GM21390 (cell line): ENCODE results near the gene CAMK2N2.
"Not testable (repeated sequence)": the region's sequence is repeated elsewhere in the genome, so short reads cannot be mapped to it uniquely, and the experiment has no call there.

ENCODE experiments used
- ATAC-seq: cut with Tn5 transposase; IDR thresholded peaks from one replicate; pipeline ENCODE4 v1.9.1; 2021; ENCODE audit not compliant: unreplicated experiment

CAMK2N2 gene

GRCh38 chr3:184275381-184275701 is 14.0 kb upstream of the CAMK2N2 start:
- no peak for ATAC-seq

GRCh38 chr3:184272269-184272668 is 10.9 kb upstream of the CAMK2N2 start:
- ATAC-seq = no peak

GRCh38 chr3:184267249-184267648 is 5.9 kb upstream of the CAMK2N2 start:
- not testable (repeated sequence) for ATAC-seq

- ATAC-seq = no peak
Observed at GRCh38 chr3:184262764-184263179, 1.4 kb upstream of the CAMK2N2 start.

GRCh38 chr3:184261854-184262763 is 756 bp upstream of the CAMK2N2 start:
- no peak for ATAC-seq

GRCh38 chr3:184260724-184261269 is 556 bp downstream of the CAMK2N2 start:
- no peak for ATAC-seq

GRCh38 chr3:184259878-184260723 is 1.3 kb downstream of the CAMK2N2 start:
- ATAC-seq = no peak

GRCh38 chr3:184259396-184259877 is 1.9 kb downstream of the CAMK2N2 start:
- no peak for ATAC-seq

GRCh38 chr3:184258926-184259325 is 2.4 kb downstream of the CAMK2N2 start:
- no peak for ATAC-seq

- ATAC-seq = no peak
Observed at GRCh38 chr3:184257083-184257915, 4.1 kb downstream of the CAMK2N2 start.

- ATAC-seq = no peak
Observed at GRCh38 chr3:184255291-184256039, 5.9 kb downstream of the CAMK2N2 start.

- ATAC-seq = peak; percentile 69
Observed at GRCh38 chr3:184250167-184250828, 11.1 kb downstream of the CAMK2N2 start.

GRCh38 chr3:184249412-184250166 is 11.8 kb downstream of the CAMK2N2 start, which contains the start of gene EEF1AKMT4:
Gene EEF1AKMT4 (plus strand): TSS chr3:184249672. CDS start chr3:184249695, 23 bp downstream.
- ATAC-seq = peak; percentile 92

- peak; percentile 42 for ATAC-seq
Observed at GRCh38 chr3:184248454-184249411, 12.6 kb downstream of the CAMK2N2 start, which contains the start of gene ALG3. Gene ALG3 (minus strand): TSS chr3:184248962. CDS start chr3:184248940, 22 bp downstream.

GRCh38 chr3:184242297-184242685 is 19.1 kb downstream of the CAMK2N2 start:
- no peak for ATAC-seq

GRCh38 chr3:184241447-184242296 is 19.7 kb downstream of the CAMK2N2 start:
- no peak for ATAC-seq

GRCh38 chr3:184241141-184241446 is 20.3 kb downstream of the CAMK2N2 start:
- no peak for ATAC-seq
